B cell (primary cell): ENCODE measurements around the gene NFASC. TPM values are rescaled to one million over a fixed set of nuclear protein-coding genes. Genes with fewer than 3 reads are reported as not detected.

Source experiments
- ATAC-seq: fragments of 200-7000 bp; cut with Tn5 transposase; one replicate; pipeline ENCODE4 v1.10.0; 2021; ENCODE audit warnings: low read depth, mild to moderate bottlenecking, moderate number of reproducible peaks, moderate library complexity
- CTCF ChIA-PET: fragments of 350-600 bp; sonication (Branson Sonifier 250); formaldehyde crosslinking; loops from one replicate; lab custom pipeline; 2021; ENCODE audit warnings: antibody characterized with exemption, inconsistent platforms; lab: Charles Lee
- POLR2A ChIA-PET: fragments of 350-600 bp; sonication (Branson Sonifier 250); formaldehyde crosslinking; loops from one replicate; lab custom pipeline; 2021; ENCODE audit warnings: antibody characterized with exemption; lab: Charles Lee
- DNase-seq: peaks from one replicate; pipeline ENCODE4 v3.0.0; 2013
- H2AFZ ChIP-seq: 2 replicates; pipeline ENCODE4 v1.6.1; 2012; ENCODE audit warnings: mild to moderate bottlenecking, low read depth, low read length; ENCODE audit not compliant: insufficient read depth, poor library complexity, severe bottlenecking
- H3K27ac ChIP-seq, 2 donors: 1 replicate in 1 of 2; 2 replicates in 1 of 2; pipeline ENCODE4 v1.5.1; 2012 to 2013; ENCODE audit warnings: low read length in 2 of 2, mild to moderate bottlenecking in 2 of 2, moderate library complexity in 1 of 2
- H3K27me3 ChIP-seq, 4 experiments: fragments of 200-600 bp in 1 of 4; sonication (generic) in 1 of 4; replicated peaks in 1 of 4; 1 replicate in 2 of 4; 2 replicates in 2 of 4; pipeline versions ENCODE4 v1.6.1 to v1.7.0; 2013 to 2016; ENCODE audit warnings: low read length in 3 of 4, mild to moderate bottlenecking in 2 of 4, mixed read lengths in 1 of 4, moderate library complexity in 1 of 4; ENCODE audit not compliant: insufficient read depth in 4 of 4, control insufficient read depth in 3 of 4; ENCODE audit errors: control extremely low read depth in 1 of 4
- H3K36me3 ChIP-seq, 2 experiments: replicated peaks in 1 of 2; 1 replicate in 1 of 2; 2 replicates in 1 of 2; pipeline versions ENCODE4 v1.6.1 to v1.7.1; 2013; ENCODE audit warnings: low read length in 1 of 2; ENCODE audit not compliant: insufficient read depth in 2 of 2, control insufficient read depth in 1 of 2; ENCODE audit errors: control extremely low read depth in 1 of 2, extremely low read depth in 1 of 2
- H3K4me1 ChIP-seq, 2 donors: fragments of 200-600 bp in 1 of 2; sonication (generic) in 1 of 2; 1 replicate in 1 of 2; 2 replicates in 1 of 2; pipeline versions ENCODE4 v1.5.1 to v1.6.1; 2013 to 2017; ENCODE audit warnings: low read length in 2 of 2; ENCODE audit not compliant: control insufficient read depth in 2 of 2, insufficient read depth in 2 of 2
- H3K4me2 ChIP-seq: replicated peaks from 2 replicates; pipeline ENCODE3; 2012; ENCODE audit warnings: mild to moderate bottlenecking, low read depth, low read length; ENCODE audit not compliant: poor library complexity, severe bottlenecking
- H3K4me3 ChIP-seq, 5 experiments: fragments of 200-600 bp in 1 of 5; sonication (generic) in 1 of 5; 1 replicate in 3 of 5; 2 replicates in 2 of 5; pipeline versions ENCODE4 v1.5.1 to v1.7.0; 2011 to 2016; ENCODE audit warnings: low read length in 4 of 5, mild to moderate bottlenecking in 4 of 5, low read depth in 2 of 5, control low read depth in 1 of 5, moderate library complexity in 1 of 5; ENCODE audit not compliant: insufficient read depth in 1 of 5; ENCODE audit errors: control extremely low read depth in 1 of 5, extremely low read depth in 1 of 5
- H3K79me2 ChIP-seq: fragments of 200-600 bp; sonication (generic); one replicate; pipeline ENCODE4 v1.6.0; 2016; ENCODE audit warnings: low read length; ENCODE audit not compliant: control insufficient read depth, insufficient read depth
- H3K9ac ChIP-seq: fragments of 200-600 bp; sonication (generic); 2 replicates; pipeline ENCODE4 v1.6.1; 2017; ENCODE audit warnings: mild to moderate bottlenecking, low read length, moderate library complexity
- H3K9me3 ChIP-seq, 3 donors: one replicate each; pipeline versions ENCODE4 v1.6.1 to v1.7.1; 2013; ENCODE audit warnings: low read length in 2 of 3; ENCODE audit not compliant: control insufficient read depth in 2 of 3, insufficient read depth in 1 of 3; ENCODE audit errors: control extremely low read depth in 1 of 3
- H4K20me1 ChIP-seq: 2 replicates; pipeline ENCODE4 v1.6.0; 2012; ENCODE audit warnings: mild to moderate bottlenecking, low read length; ENCODE audit not compliant: insufficient read depth, control insufficient read depth, poor library complexity, severe bottlenecking
- H3K27ac Mint-ChIP-seq: one replicate; pipeline ENCODE4 v1.8.0; 2021; ENCODE audit warnings: mixed read lengths
- H3K27me3 Mint-ChIP-seq: one replicate; pipeline ENCODE4 v1.8.0; 2021; ENCODE audit warnings: mixed read lengths
- H3K4me1 Mint-ChIP-seq: one replicate; pipeline ENCODE4 v1.8.0; 2021; ENCODE audit warnings: mixed read lengths
- H3K4me3 Mint-ChIP-seq: one replicate; pipeline ENCODE4 v1.8.0; 2021; ENCODE audit warnings: mixed read lengths
- H3K9me3 Mint-ChIP-seq: one replicate; pipeline ENCODE4 v1.8.0; 2022; ENCODE audit warnings: mixed read lengths; ENCODE audit not compliant: insufficient read depth
- EZH2 ChIP-seq: IDR thresholded peaks from 2 replicates; pipeline ENCODE4 v1.6.1; 2012; ENCODE audit warnings: borderline replicate concordance, low read depth, mild to moderate bottlenecking, moderate library complexity, low read length; ENCODE audit not compliant: insufficient read depth, poor library complexity, severe bottlenecking
- WGBS: methylation state at CpG from one replicate; pipeline ENCODE4 v1.1.5; 2013; ENCODE audit warnings: missing lambda C conversion rate; ENCODE audit not compliant: insufficient coverage; 5-methylcytosine and 5-hydroxymethylcytosine counted together
- intact Hi-C: fragments of 100-400 bp; cut with micrococcal nuclease; formaldehyde crosslinking; loops from one replicate; pipeline ENCODE4 v1.10.0; 2022
- polyA plus RNA-seq: library from polyadenylated mRNA; depleted of rRNA; stranded (reverse); fragments of >200 nt; gene quantifications from 2 replicates; pipeline ENCODE4 v1.2.3, GENCODE V29; 2012
- total RNA-seq, 2 donors: library from RNA; stranded (reverse); fragments of 120-200 nt in 1 of 2; gene quantifications; 1 replicate in 1 of 2; 2 replicates in 1 of 2; pipeline versions ENCODE4 v1.2.3 to v1.2.4, GENCODE V29; 2013 to 2022
- TF ChIP-seq, protein P1 (sequence below): fragments of 200-600 bp; IDR thresholded peaks from one replicate; pipeline ENCODE4 v1.8.0; 2022; ENCODE audit warnings: antibody characterized with exemption, mild to moderate bottlenecking

The NFASC gene
- total and polyA plus RNA-seq, 2 donors (not counting 1 experiment from before 2014, with no cell fraction given) = 0.06 to 0.39 TPM

DNA sequence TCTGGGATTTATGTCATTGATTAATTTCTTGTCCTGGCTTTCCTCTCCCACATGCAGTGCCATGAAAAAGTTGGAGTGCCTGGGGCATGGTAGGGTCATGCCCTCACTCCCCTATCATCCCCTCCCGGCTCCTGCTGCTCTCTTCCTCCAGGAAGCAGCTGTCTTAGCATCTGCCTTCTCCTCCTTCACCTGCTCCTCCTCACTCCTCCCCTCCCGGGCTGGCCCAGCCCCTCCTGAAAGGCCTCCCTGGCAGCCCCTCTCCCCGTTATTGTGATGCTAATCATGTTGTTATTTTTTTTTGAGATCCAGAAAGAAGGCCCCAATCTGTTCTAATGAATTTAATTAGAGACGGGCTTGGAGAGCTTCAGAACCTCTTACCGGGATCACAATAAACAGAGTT lies 36.3 kb upstream of the NFASC start:
- Mint-ChIP-seq H3K4me3 (no peak overlapping the region), H3K27me3 (peaks cover 66% of the 10 kb centered on the region), H3K4me1 (peaks cover 1% of the 10 kb centered on the region), H3K9me3 (no peaks in the 10 kb centered on the region), H3K27ac (no peak overlapping the region)
- Histone ChIP-seq H3K36me3 (no peaks in the 10 kb centered on the region), H4K20me1 (no peaks in the 10 kb centered on the region), H3K9me3 (peaks cover 0 to 8% (median 0%) of the 10 kb centered on the region in 3 donors), H3K4me2 (no peak overlapping the region), H3K27ac (no peak overlapping the region), H3K9ac (no peak overlapping the region), H3K4me1 (peaks cover under 1 to 2% of the 10 kb centered on the region in 2 donors), H3K79me2 (no peaks in the 10 kb centered on the region), H2AFZ (no peak overlapping the region), H3K27me3 (peaks cover 0 to 32% (median 18%) of the 10 kb centered on the region in 4 experiments), H3K4me3 (no peak overlapping the region)
- CTCF ChIA-PET = interaction anchor here (0.8 kb wide), 1 partner anchor 27 kb away, joined by 3 read pairs; no protein-coding TSS in a partner anchor
- ATAC-seq (no peak), DNase-seq (no peak)
- intact Hi-C loops = no loop called here
- POLR2A ChIA-PET = no interaction called here
- TF ChIP-seq, protein P1, sequence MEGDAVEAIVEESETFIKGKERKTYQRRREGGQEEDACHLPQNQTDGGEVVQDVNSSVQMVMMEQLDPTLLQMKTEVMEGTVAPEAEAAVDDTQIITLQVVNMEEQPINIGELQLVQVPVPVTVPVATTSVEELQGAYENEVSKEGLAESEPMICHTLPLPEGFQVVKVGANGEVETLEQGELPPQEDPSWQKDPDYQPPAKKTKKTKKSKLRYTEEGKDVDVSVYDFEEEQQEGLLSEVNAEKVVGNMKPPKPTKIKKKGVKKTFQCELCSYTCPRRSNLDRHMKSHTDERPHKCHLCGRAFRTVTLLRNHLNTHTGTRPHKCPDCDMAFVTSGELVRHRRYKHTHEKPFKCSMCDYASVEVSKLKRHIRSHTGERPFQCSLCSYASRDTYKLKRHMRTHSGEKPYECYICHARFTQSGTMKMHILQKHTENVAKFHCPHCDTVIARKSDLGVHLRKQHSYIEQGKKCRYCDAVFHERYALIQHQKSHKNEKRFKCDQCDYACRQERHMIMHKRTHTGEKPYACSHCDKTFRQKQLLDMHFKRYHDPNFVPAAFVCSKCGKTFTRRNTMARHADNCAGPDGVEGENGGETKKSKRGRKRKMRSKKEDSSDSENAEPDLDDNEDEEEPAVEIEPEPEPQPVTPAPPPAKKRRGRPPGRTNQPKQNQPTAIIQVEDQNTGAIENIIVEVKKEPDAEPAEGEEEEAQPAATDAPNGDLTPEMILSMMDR = no peak
- no peak for TF ChIP-seq EZH2
- WGBS = no CpG with 5 or more reads among the region's 5 CpGs

DNA sequence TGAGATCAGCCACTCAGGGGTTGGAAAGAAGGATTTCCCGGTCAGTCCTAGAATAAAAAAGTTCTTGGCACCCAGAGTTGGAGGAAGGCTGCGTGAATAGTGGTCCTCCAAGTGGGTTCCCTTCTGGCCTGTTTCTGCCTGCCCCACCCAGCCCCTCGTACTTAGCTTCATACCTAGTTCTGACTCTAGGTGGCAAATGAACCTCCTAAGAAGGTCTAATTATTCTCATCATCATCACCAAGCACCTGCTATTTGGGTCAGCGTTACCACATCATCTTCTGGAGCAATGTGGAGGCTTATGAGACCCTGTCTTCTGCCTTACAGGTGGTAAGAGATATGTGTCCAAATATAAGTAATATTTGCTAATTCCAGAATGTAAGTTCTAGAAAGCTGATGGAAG lies 35.9 kb upstream of the NFASC start:
- intact Hi-C loops = no loop called here
- H3K4me1 ChIP-seq = no peaks in the 10 kb centered on the region
- no peaks in the 10 kb centered on the region for H3K79me2 ChIP-seq
- CTCF ChIA-PET = interaction anchor here (0.8 kb wide), 1 partner anchor 28 kb away, joined by 3 read pairs; no protein-coding TSS in a partner anchor
- no peak overlapping the region for H3K4me3 ChIP-seq
- Mint-ChIP-seq H3K27me3 (peaks cover 65% of the 10 kb centered on the region), H3K9me3 (no peaks in the 10 kb centered on the region), H3K4me3 (no peak overlapping the region), H3K4me1 (no peaks in the 10 kb centered on the region), H3K27ac (no peak overlapping the region)
- no peak overlapping the region for H3K9ac ChIP-seq
- TF ChIP-seq, protein P1 = no peak
- TF ChIP-seq EZH2 = no peak
- POLR2A ChIA-PET = no interaction called here
- ATAC-seq = no peak
- no peaks in the 10 kb centered on the region for H3K36me3 ChIP-seq
- H2AFZ ChIP-seq = no peak overlapping the region
- peaks cover 0 to 4% (median 0%) of the 10 kb centered on the region in 3 donors for H3K9me3 ChIP-seq
- 33% methylated on average over 1 of the region's 4 CpGs for WGBS
- no peak for DNase-seq
- no peaks in the 10 kb centered on the region for H4K20me1 ChIP-seq
- H3K27me3 ChIP-seq = peaks cover 0 to 28% (median 15%) of the 10 kb centered on the region in 4 experiments
- H3K27ac ChIP-seq = no peak overlapping the region
- no peak overlapping the region for H3K4me2 ChIP-seq
